Endodermal cell (in vitro differentiated cells): ENCODE results near the gene WDFY2. TPM values are rescaled to one million over a fixed set of nuclear protein-coding genes. Genes with fewer than 3 reads are reported as not detected.

Experiments used
- DNase-seq: peaks from one replicate; pipeline ENCODE4 v3.0.0-alpha.2; 2017
- H3K27ac ChIP-seq: 2 replicates; pipeline ENCODE4 v1.5.1; 2013; ENCODE audit warnings: mild to moderate bottlenecking, low read depth, low read length, moderate library complexity
- H3K27me3 ChIP-seq: 2 replicates; pipeline ENCODE4 v1.6.1; 2013; ENCODE audit warnings: mild to moderate bottlenecking, low read length, moderate library complexity; ENCODE audit not compliant: insufficient read depth, control insufficient read depth, poor library complexity, severe bottlenecking
- H3K36me3 ChIP-seq: 2 replicates; pipeline ENCODE4 v1.7.0; 2013; ENCODE audit warnings: mild to moderate bottlenecking, low read length, moderate library complexity; ENCODE audit not compliant: control insufficient read depth, insufficient read depth
- H3K4me1 ChIP-seq: one replicate; pipeline ENCODE4 v1.7.0; 2013; ENCODE audit warnings: low read length; ENCODE audit not compliant: control insufficient read depth, insufficient read depth
- H3K4me3 ChIP-seq: 2 replicates; pipeline ENCODE4 v1.5.1; 2013; ENCODE audit warnings: mild to moderate bottlenecking, low read length, moderate library complexity
- H3K9ac ChIP-seq: 2 replicates; pipeline ENCODE4 v1.6.1; 2013; ENCODE audit warnings: mild to moderate bottlenecking, low read length, moderate library complexity; ENCODE audit not compliant: poor library complexity, severe bottlenecking; ENCODE audit errors: extremely low read depth
- H3K9me3 ChIP-seq: 2 replicates; pipeline ENCODE4 v1.6.1; 2013; ENCODE audit warnings: mild to moderate bottlenecking, low read length, moderate library complexity; ENCODE audit not compliant: control insufficient read depth
- H3K27ac Mint-ChIP-seq: 2 replicates; pipeline ENCODE4 v1.8.0; 2020; ENCODE audit warnings: mixed read lengths
- H3K27me3 Mint-ChIP-seq: 2 replicates; pipeline ENCODE4 v1.8.0; 2021; ENCODE audit warnings: mild to moderate bottlenecking, mixed read lengths; ENCODE audit not compliant: insufficient read depth
- H3K36me3 Mint-ChIP-seq: 2 replicates; pipeline ENCODE4 v1.8.0; 2020; ENCODE audit warnings: low read depth, mixed read lengths
- H3K4me1 Mint-ChIP-seq: 2 replicates; pipeline ENCODE4 v1.8.0; 2020; ENCODE audit warnings: mixed read lengths
- H3K4me3 Mint-ChIP-seq: 2 replicates; pipeline ENCODE4 v1.8.0; 2020; ENCODE audit warnings: mild to moderate bottlenecking, moderate library complexity, mixed read lengths
- H3K9me3 Mint-ChIP-seq: 2 replicates; pipeline ENCODE4 v1.8.0; 2020; ENCODE audit warnings: mild to moderate bottlenecking, mixed read lengths
- CTCF ChIP-seq: fragments of 200-600 bp; sonication (generic); conservative IDR thresholded peaks from 2 replicates; pipeline ENCODE4 v1.5.0; 2021; ENCODE audit warnings: antibody characterized with exemption, mild to moderate bottlenecking
- WGBS, 2 experiments: methylation state at CpG; one replicate each; pipeline versions ENCODE4 v1.1.5 to v1.1.7; 2013; ENCODE audit warnings: missing lambda C conversion rate in 2 of 2, mixed read lengths in 1 of 2; ENCODE audit not compliant: insufficient coverage in 1 of 2, insufficient read length in 1 of 2; 5-methylcytosine and 5-hydroxymethylcytosine counted together
- total RNA-seq, 2 donors: library from RNA; stranded (reverse); fragmentation: NEBNext Ultra II Directional in 1 of 2; extraction: Animal tissue kit (Norgen Biotek cat#: 25700) in 1 of 2; gene quantifications; 2 replicates in 1 of 2; 3 replicates in 1 of 2; pipeline ENCODE4 v1.2.1, GENCODE V29; 2021

WDFY2 gene
- total RNA-seq, 2 donors from 2014 or later: 20.6 to 28.0 TPM

GRCh38 chr13:51553531-51553930 is 30.7 kb upstream of the WDFY2 start:
- no peaks in the 10 kb centered on the region for H3K4me1 ChIP-seq
- DNase-seq: no peak
- no peaks in the 10 kb centered on the region for H3K27me3 ChIP-seq
- H3K4me3 ChIP-seq: no peak overlapping the region
- H3K36me3 Mint-ChIP-seq: no peaks in the 10 kb centered on the region
- no peak overlapping the region for H3K27ac ChIP-seq
- H3K36me3 ChIP-seq: no peaks in the 10 kb centered on the region
- H3K4me1 Mint-ChIP-seq: no peaks in the 10 kb centered on the region
- H3K27ac Mint-ChIP-seq: no peak overlapping the region
- H3K27me3 Mint-ChIP-seq: peaks cover 2% of the 10 kb centered on the region
- no peak overlapping the region for H3K4me3 Mint-ChIP-seq
- no peaks in the 10 kb centered on the region for H3K9me3 Mint-ChIP-seq
- TF ChIP-seq CTCF: no peak
- no peak overlapping the region for H3K9ac ChIP-seq
- 91 to 100% methylated on average over 2 of the region's 2 CpGs for WGBS, 2 experiments
- H3K9me3 ChIP-seq: no peaks in the 10 kb centered on the region

GRCh38 chr13:51556740-51557139 is 27.5 kb upstream of the WDFY2 start:
- no peak overlapping the region for H3K27ac ChIP-seq
- no peak for TF ChIP-seq CTCF
- Mint-ChIP-seq H3K4me3 (no peak overlapping the region), H3K4me1 (peaks cover 2% of the 10 kb centered on the region), H3K27me3 (peaks cover 4% of the 10 kb centered on the region), H3K27ac (no peak overlapping the region), H3K9me3 (no peaks in the 10 kb centered on the region), H3K36me3 (no peaks in the 10 kb centered on the region)
- H3K4me3 ChIP-seq: no peak overlapping the region
- no peaks in the 10 kb centered on the region for H3K4me1 ChIP-seq
- H3K36me3 ChIP-seq: no peaks in the 10 kb centered on the region
- DNase-seq: no peak
- H3K9ac ChIP-seq: no peak overlapping the region
- 91 to 94% methylated on average over 5 to 7 of the region's 7 CpGs for WGBS, 2 experiments
- H3K27me3 ChIP-seq: no peaks in the 10 kb centered on the region
- no peaks in the 10 kb centered on the region for H3K9me3 ChIP-seq

- no peak for DNase-seq
- H3K4me3 ChIP-seq: no peak overlapping the region
- Mint-ChIP-seq H3K27ac (no peak overlapping the region), H3K9me3 (no peaks in the 10 kb centered on the region), H3K4me3 (no peak overlapping the region), H3K27me3 (peaks cover 4% of the 10 kb centered on the region), H3K4me1 (peaks cover 2% of the 10 kb centered on the region), H3K36me3 (no peaks in the 10 kb centered on the region)
- no peaks in the 10 kb centered on the region for H3K36me3 ChIP-seq
- H3K27ac ChIP-seq: no peak overlapping the region
- no peak for TF ChIP-seq CTCF
- no peaks in the 10 kb centered on the region for H3K4me1 ChIP-seq
- no peak overlapping the region for H3K9ac ChIP-seq
- no peaks in the 10 kb centered on the region for H3K27me3 ChIP-seq
- H3K9me3 ChIP-seq: no peaks in the 10 kb centered on the region
- 89 to 100% methylated on average over 1 to 3 of the region's 3 CpGs for WGBS, 2 experiments
Measured at GRCh38 chr13:51557438-51557837, 26.8 kb upstream of the WDFY2 start.
